ENCODE results near the gene RGS11. TPM values are rescaled to one million over a fixed set of nuclear protein-coding genes. Genes with fewer than 3 reads are reported as not detected.
"Not testable (repeated sequence)": the region's sequence is repeated elsewhere in the genome, so short reads cannot be mapped to it uniquely, and the experiment has no call there.

The RGS11 gene
- total and polyA plus RNA-seq, 4 donors: 0.51 to 1.6 (median 0.77) TPM; not detected in 1

GRCh38 chr16:259814-260253 is 15.9 kb downstream of the RGS11 start:
- TF ChIP-seq FOXA2 (IDR thresholded peaks at IDR 0.05) (no peak), YY1 (IDR thresholded peaks at IDR 0.05) (no peak), JUND (IDR thresholded peaks at IDR 0.05) (no peak), SP1 (IDR thresholded peaks at IDR 0.05) (no peak), RXRA (IDR thresholded peaks at IDR 0.05) (no peak), TAF1 (conservative IDR thresholded peaks at IDR 0.05) (no peak), HNF4A (conservative IDR thresholded peaks at IDR 0.05) (no peak)
- Histone ChIP-seq H3K27me3 (ENCODE audit: control insufficient read depth in 4 of 4, insufficient read depth in 4 of 4, low read length in 3 of 4) (no peaks in the 10 kb centered on the region), H3K4me3 (ENCODE audit: low read depth in 1 of 3, low read length in 3 of 3) (no peak overlapping the region), H3K27ac (ENCODE audit: low read depth in 1 of 2, low read length in 2 of 2) (no peak overlapping the region), H3K4me1 (ENCODE audit: control insufficient read depth in 4 of 4, insufficient read depth in 4 of 4, low read length in 3 of 4) (no peaks in the 10 kb centered on the region), H3K9me3 (ENCODE audit: control insufficient read depth in 4 of 4, low read length in 3 of 4) (no peaks in the 10 kb centered on the region), H3K9ac (ENCODE audit: low read depth in 1 of 2, low read length in 2 of 2) (no peak overlapping the region), H3K36me3 (ENCODE audit: control insufficient read depth in 4 of 4, insufficient read depth in 3 of 4, low read depth in 1 of 4, low read length in 3 of 4) (peaks cover 6 to 55% (median 14%) of the 10 kb centered on the region in 4 donors)
- 92% methylated on average over 13 of the region's 13 CpGs for WGBS
- no peak for DNase-seq (ENCODE audit: low spot score)

DNA sequence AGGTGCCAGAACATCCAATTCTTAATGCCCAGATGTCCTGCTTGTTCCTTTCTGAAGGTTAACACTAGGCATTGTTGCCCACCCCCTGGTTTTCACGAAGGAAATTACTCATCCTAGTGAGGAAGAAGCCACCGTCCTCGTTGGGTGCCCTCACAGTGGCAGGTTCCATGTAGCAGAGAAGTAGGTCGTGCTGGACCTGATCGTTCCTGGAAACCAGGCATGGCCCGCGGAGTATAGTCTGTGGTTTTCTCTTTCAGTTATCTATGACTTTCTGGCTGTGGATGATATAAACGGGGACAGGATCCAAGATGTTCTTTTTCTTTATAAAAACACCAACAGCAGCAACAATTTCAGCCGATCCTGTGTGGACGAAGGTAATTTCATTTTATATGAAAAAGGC is 16.5 kb downstream of the RGS11 start:
- Histone ChIP-seq H3K9ac (ENCODE audit: low read depth in 1 of 2, low read length in 2 of 2) (no peak overlapping the region), H3K9me3 (ENCODE audit: control insufficient read depth in 4 of 4, low read length in 3 of 4) (no peaks in the 10 kb centered on the region), H3K27me3 (ENCODE audit: control insufficient read depth in 4 of 4, insufficient read depth in 4 of 4, low read length in 3 of 4) (no peaks in the 10 kb centered on the region), H3K4me1 (ENCODE audit: control insufficient read depth in 4 of 4, insufficient read depth in 4 of 4, low read length in 3 of 4) (no peaks in the 10 kb centered on the region), H3K36me3 (ENCODE audit: control insufficient read depth in 4 of 4, insufficient read depth in 3 of 4, low read depth in 1 of 4, low read length in 3 of 4) (peaks cover 6 to 55% (median 15%) of the 10 kb centered on the region in 4 donors), H3K27ac (ENCODE audit: low read depth in 1 of 2, low read length in 2 of 2) (no peak overlapping the region), H3K4me3 (ENCODE audit: low read depth in 1 of 3, low read length in 3 of 3) (no peak overlapping the region)
- TF ChIP-seq NR2F2 (IDR thresholded peaks at IDR 0.05) (no peak), HNF4A (conservative IDR thresholded peaks at IDR 0.05) (no peak), MAX (IDR thresholded peaks at IDR 0.05) (no peak), RXRA (IDR thresholded peaks at IDR 0.05) (no peak), FOXA2 (IDR thresholded peaks at IDR 0.05) (no peak), JUND (IDR thresholded peaks at IDR 0.05) (no peak), HNF4G (IDR thresholded peaks at IDR 0.05) (no peak), TAF1 (conservative IDR thresholded peaks at IDR 0.05) (no peak), FOXA1 (IDR thresholded peaks at IDR 0.05) (no peak), EGR1 (IDR thresholded peaks at IDR 0.05; ENCODE audit: low read depth in 2 of 2) (no peak), GABPA (IDR thresholded peaks at IDR 0.05 in 1 of 2, conservative IDR thresholded peaks at IDR 0.05 in 1 of 2) (no peak), SP1 (IDR thresholded peaks at IDR 0.05) (no peak), RAD21 (IDR thresholded peaks at IDR 0.05) (no peak), REST (IDR thresholded peaks at IDR 0.05) (no peak), YY1 (IDR thresholded peaks at IDR 0.05) (no peak)
- TF ChIP-seq, protein P1, sequence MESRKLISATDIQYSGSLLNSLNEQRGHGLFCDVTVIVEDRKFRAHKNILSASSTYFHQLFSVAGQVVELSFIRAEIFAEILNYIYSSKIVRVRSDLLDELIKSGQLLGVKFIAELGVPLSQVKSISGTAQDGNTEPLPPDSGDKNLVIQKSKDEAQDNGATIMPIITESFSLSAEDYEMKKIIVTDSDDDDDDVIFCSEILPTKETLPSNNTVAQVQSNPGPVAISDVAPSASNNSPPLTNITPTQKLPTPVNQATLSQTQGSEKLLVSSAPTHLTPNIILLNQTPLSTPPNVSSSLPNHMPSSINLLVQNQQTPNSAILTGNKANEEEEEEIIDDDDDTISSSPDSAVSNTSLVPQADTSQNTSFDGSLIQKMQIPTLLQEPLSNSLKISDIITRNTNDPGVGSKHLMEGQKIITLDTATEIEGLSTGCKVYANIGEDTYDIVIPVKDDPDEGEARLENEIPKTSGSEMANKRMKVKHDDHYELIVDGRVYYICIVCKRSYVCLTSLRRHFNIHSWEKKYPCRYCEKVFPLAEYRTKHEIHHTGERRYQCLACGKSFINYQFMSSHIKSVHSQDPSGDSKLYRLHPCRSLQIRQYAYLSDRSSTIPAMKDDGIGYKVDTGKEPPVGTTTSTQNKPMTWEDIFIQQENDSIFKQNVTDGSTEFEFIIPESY (IDR thresholded peaks at IDR 0.05): no peak
- TF ChIP-seq, protein P2, sequence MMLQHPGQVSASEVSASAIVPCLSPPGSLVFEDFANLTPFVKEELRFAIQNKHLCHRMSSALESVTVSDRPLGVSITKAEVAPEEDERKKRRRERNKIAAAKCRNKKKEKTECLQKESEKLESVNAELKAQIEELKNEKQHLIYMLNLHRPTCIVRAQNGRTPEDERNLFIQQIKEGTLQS (IDR thresholded peaks at IDR 0.05): no peak
- WGBS: 87% methylated on average over 10 of the region's 10 CpGs
- no peak for DNase-seq (ENCODE audit: low spot score)

- peaks cover 0 to 48% (median 14%) of the 10 kb centered on the region in 4 donors for H3K36me3 ChIP-seq (ENCODE audit: control insufficient read depth in 4 of 4, insufficient read depth in 3 of 4, low read depth in 1 of 4, low read length in 3 of 4)
These were observed 17.7 kb downstream of the RGS11 start for GRCh38 chr16:258091-258490.

More at GRCh38 chr16:258091-258490, 17.7 kb downstream of the RGS11 start:
- not testable (repeated sequence) for H3K4me3 ChIP-seq (ENCODE audit: low read depth in 1 of 3, low read length in 3 of 3); DNase-seq (ENCODE audit: low spot score); H3K4me1 ChIP-seq (ENCODE audit: control insufficient read depth in 4 of 4, insufficient read depth in 4 of 4, low read length in 3 of 4); H3K27me3 ChIP-seq (ENCODE audit: control insufficient read depth in 4 of 4, insufficient read depth in 4 of 4, low read length in 3 of 4); H3K9ac ChIP-seq (ENCODE audit: low read depth in 1 of 2, low read length in 2 of 2); H3K27ac ChIP-seq (ENCODE audit: low read depth in 1 of 2, low read length in 2 of 2); H3K9me3 ChIP-seq (ENCODE audit: control insufficient read depth in 4 of 4, low read length in 3 of 4)
- WGBS: 84% methylated on average over 11 of the region's 13 CpGs

Data from liver (tissue), 9 donors.